ES-I3 (cell line): Measurements from ENCODE around the gene TMBIM1.

Source experiments
- H3K36me3 ChIP-seq: 2 replicates; pipeline ENCODE4 v1.6.1; 2013; ENCODE audit warnings: mild to moderate bottlenecking, low read length, control low read depth, moderate library complexity; ENCODE audit not compliant: insufficient read depth
- H3K4me1 ChIP-seq: 2 replicates; pipeline ENCODE4 v1.6.1; 2013; ENCODE audit warnings: mild to moderate bottlenecking, control low read depth, low read length; ENCODE audit not compliant: insufficient read depth
- H3K9ac ChIP-seq: 2 replicates; pipeline ENCODE4 v1.6.1; 2013; ENCODE audit warnings: low read depth, mild to moderate bottlenecking, low read length, moderate library complexity
- H3K9me3 ChIP-seq: 2 replicates; pipeline ENCODE4 v1.6.1; 2013; ENCODE audit warnings: mild to moderate bottlenecking, low read length, moderate library complexity; ENCODE audit not compliant: control insufficient read depth, insufficient read depth

The TMBIM1 gene

DNA sequence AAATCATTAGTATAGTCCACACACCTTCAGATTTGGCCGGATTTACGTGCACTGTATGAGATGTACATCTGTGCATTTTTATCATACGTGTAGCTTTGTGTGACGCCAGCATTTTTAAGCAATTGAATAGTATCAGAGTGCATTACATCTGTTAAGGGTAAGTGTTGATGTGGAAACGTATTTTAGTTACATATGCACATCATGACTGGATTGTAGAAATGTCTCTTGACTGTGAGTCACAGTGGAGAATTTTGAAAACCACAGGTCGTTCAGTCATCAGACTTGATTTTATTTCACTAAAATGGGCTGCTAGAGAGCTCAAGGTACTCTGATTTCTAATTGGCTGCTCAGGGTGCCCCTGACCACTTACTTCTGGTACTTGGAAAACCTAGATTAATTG lies 36.9 kb downstream of the TMBIM1 start:
- peaks cover 12% of the 10 kb centered on the region; the same call in 1 of the 2 replicates for H3K4me1 ChIP-seq
- no peaks in the 10 kb centered on the region for H3K9me3 ChIP-seq
- no peak overlapping the region for H3K9ac ChIP-seq
- peaks cover 25% of the 10 kb centered on the region for H3K36me3 ChIP-seq

GRCh38 chr2:218253232-218253625 lies 39.1 kb downstream of the TMBIM1 start:
- no peak overlapping the region for H3K9ac ChIP-seq
- H3K4me1 ChIP-seq = no peaks in the 10 kb centered on the region
- H3K36me3 ChIP-seq = peaks cover 37% of the 10 kb centered on the region
- H3K9me3 ChIP-seq = no peaks in the 10 kb centered on the region

- Histone ChIP-seq H3K9me3 (no peaks in the 10 kb centered on the region), H3K4me1 (no peaks in the 10 kb centered on the region), H3K9ac (no peak overlapping the region), H3K36me3 (peaks cover 37% of the 10 kb centered on the region)
These were observed 39.6 kb downstream of the TMBIM1 start for GRCh38 chr2:218252509-218253231.

GRCh38 chr2:218249691-218250090 lies 42.6 kb downstream of the TMBIM1 start:
- Histone ChIP-seq H3K36me3 (peaks cover 48% of the 10 kb centered on the region), H3K4me1 (no peaks in the 10 kb centered on the region), H3K9ac (no peak overlapping the region), H3K9me3 (no peaks in the 10 kb centered on the region)

GRCh38 chr2:218245214-218245613 lies 47.1 kb downstream of the TMBIM1 start:
- Histone ChIP-seq H3K4me1 (no peaks in the 10 kb centered on the region), H3K9ac (no peak overlapping the region), H3K36me3 (peaks cover 38% of the 10 kb centered on the region)

DNA sequence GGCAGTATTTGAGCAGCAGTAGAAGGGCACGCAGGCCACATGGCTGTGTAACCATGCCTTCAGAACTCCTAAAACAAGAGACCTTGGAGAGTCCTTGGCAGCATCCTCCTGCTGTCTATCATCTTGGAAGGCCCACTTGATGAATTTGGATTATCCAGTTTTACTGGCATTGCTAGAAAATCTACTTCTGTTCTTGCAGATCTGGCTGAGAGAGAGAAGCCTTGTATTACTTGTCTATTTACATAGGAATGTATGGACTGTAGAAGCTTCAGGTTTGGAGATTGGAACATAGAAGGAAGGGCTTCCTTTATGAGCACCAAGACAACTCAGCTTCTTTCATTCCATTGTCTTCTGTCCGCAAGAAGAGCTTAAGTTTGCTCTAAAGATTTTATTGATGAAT lies 47.6 kb downstream of the TMBIM1 start:
- Histone ChIP-seq H3K4me1 (no peaks in the 10 kb centered on the region), H3K9ac (no peak overlapping the region), H3K9me3 (no peaks in the 10 kb centered on the region), H3K36me3 (peaks cover 34% of the 10 kb centered on the region)

More at GRCh38 chr2:218245214-218245613, 47.1 kb downstream of the TMBIM1 start:
- no peaks in the 10 kb centered on the region for H3K9me3 ChIP-seq

DNA sequence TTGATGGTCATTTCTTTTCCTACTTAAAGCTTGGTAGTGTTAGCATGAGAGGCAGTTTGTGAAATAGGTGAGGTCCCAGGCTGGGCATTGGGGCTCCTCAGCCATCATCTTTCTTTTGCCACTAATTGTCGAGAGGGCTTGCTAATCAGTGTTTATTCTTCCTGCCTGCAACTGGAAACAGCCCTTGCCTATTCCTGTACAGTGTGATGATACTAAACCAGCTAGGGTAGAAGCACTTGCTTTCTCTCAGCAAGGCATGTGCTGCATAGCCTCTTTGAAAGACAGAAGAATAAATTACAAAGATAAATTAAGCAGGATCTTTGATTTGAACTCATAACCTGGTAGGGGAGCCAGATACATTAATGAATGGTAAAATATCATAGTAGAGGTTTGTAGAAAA lies 48.1 kb downstream of the TMBIM1 start:
- H3K36me3 ChIP-seq = peaks cover 31% of the 10 kb centered on the region
- H3K4me1 ChIP-seq = no peaks in the 10 kb centered on the region
- H3K9me3 ChIP-seq = no peaks in the 10 kb centered on the region
- no peak overlapping the region for H3K9ac ChIP-seq

GRCh38 chr2:218238887-218239286 lies 53.4 kb downstream of the TMBIM1 start:
- Histone ChIP-seq H3K9ac (no peak overlapping the region), H3K4me1 (no peaks in the 10 kb centered on the region), H3K9me3 (no peaks in the 10 kb centered on the region), H3K36me3 (peaks cover 44% of the 10 kb centered on the region)

GRCh38 chr2:218236829-218237228 lies 55.5 kb downstream of the TMBIM1 start:
- Histone ChIP-seq H3K9ac (no peak overlapping the region), H3K4me1 (no peaks in the 10 kb centered on the region), H3K36me3 (peaks cover 50% of the 10 kb centered on the region), H3K9me3 (no peaks in the 10 kb centered on the region)

DNA sequence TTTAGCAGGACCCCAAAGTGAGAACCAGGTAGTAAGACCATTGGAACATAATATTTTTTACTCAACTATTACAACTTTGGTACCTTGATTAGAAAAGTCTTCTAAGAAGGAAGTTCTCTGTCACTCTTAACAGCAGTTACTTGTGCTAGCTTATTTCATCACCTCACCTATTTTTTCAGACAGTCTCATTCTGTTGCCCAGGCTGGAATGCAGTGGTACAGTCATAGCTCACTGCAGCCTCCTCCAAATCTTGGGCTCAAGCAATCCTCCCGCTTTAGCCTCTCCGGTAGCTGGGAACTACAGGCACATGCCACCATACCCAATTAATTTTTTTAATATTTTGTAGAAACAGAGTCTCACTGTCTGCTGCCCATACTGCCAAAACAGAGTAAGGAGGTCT lies 57.3 kb downstream of the TMBIM1 start:
- Histone ChIP-seq H3K9me3 (no peaks in the 10 kb centered on the region), H3K36me3 (peaks cover 49% of the 10 kb centered on the region), H3K4me1 (no peaks in the 10 kb centered on the region), H3K9ac (no peak overlapping the region)

GRCh38 chr2:218234521-218234920 lies 57.8 kb downstream of the TMBIM1 start:
- H3K9me3 ChIP-seq = no peaks in the 10 kb centered on the region
- H3K36me3 ChIP-seq = peaks cover 53% of the 10 kb centered on the region
- H3K9ac ChIP-seq = no peak overlapping the region
- H3K4me1 ChIP-seq = no peaks in the 10 kb centered on the region

- Histone ChIP-seq H3K36me3 (peaks cover 48% of the 10 kb centered on the region), H3K9ac (no peak overlapping the region), H3K9me3 (no peaks in the 10 kb centered on the region), H3K4me1 (no peaks in the 10 kb centered on the region)
These were observed 58.8 kb downstream of the TMBIM1 start for GRCh38 chr2:218233543-218233942.

GRCh38 chr2:218230882-218231281 lies 61.4 kb downstream of the TMBIM1 start:
- peaks cover 50% of the 10 kb centered on the region for H3K36me3 ChIP-seq
- no peak overlapping the region for H3K9ac ChIP-seq
- H3K4me1 ChIP-seq = no peaks in the 10 kb centered on the region
- H3K9me3 ChIP-seq = no peaks in the 10 kb centered on the region

GRCh38 chr2:218229851-218230250 lies 62.5 kb downstream of the TMBIM1 start:
- Histone ChIP-seq H3K36me3 (peaks cover 40% of the 10 kb centered on the region), H3K4me1 (no peaks in the 10 kb centered on the region), H3K9me3 (no peaks in the 10 kb centered on the region), H3K9ac (no peak overlapping the region)

DNA sequence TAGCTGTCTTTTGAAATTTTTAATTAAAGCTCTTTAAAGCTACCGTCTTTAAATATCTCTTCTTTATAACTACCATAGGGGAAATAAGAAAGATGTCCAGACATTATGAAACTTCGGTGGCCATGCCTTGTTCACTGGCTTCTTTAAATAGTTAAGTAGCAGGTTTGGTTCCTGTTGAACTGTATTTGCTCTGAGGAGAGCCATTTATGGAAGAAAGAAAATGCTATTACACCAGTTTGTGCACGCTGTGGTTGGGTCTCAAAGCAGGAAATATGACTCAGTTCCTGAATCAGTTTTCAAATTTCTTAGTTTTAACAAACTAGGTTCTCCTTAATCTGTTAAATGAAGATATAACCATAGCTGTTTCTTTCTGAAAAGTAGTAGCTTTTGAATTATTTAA lies 63.1 kb downstream of the TMBIM1 start:
- H3K9me3 ChIP-seq = no peaks in the 10 kb centered on the region
- no peaks in the 10 kb centered on the region for H3K4me1 ChIP-seq
- H3K9ac ChIP-seq = no peak overlapping the region
- peaks cover 36% of the 10 kb centered on the region for H3K36me3 ChIP-seq
